ENCODE measurements around the gene YOD1.
"Not testable (repeated sequence)": the region's sequence is repeated elsewhere in the genome, so short reads cannot be mapped to it uniquely, and the experiment has no call there.

YOD1 gene

GRCh38 chr1:207047505-207047904 is 3.5 kb downstream of the YOD1 start:
- no peak overlapping the region for H3K4me3 ChIP-seq (ENCODE audit: control insufficient read depth, low read depth, low read length)
- DNase-seq (ENCODE audit: low read depth) = no peak
- no peak for TF ChIP-seq CTCF (IDR thresholded peaks at IDR 0.05; ENCODE audit: control insufficient read depth, insufficient read depth, low read depth, low read length, missing control alignments)

- DNase-seq (ENCODE audit: low read depth) = no peak
- H3K4me3 ChIP-seq (ENCODE audit: control insufficient read depth, low read depth, low read length) = no peak overlapping the region
- TF ChIP-seq CTCF (IDR thresholded peaks at IDR 0.05; ENCODE audit: control insufficient read depth, insufficient read depth, low read depth, low read length, missing control alignments) = no peak
Measured at GRCh38 chr1:207045453-207045852, 5.6 kb downstream of the YOD1 start.

- not testable (repeated sequence) for H3K4me3 ChIP-seq (ENCODE audit: control insufficient read depth, low read depth, low read length); DNase-seq (ENCODE audit: low read depth)
Measured at GRCh38 chr1:207041397-207041796, 9.6 kb downstream of the YOD1 start.

DNA sequence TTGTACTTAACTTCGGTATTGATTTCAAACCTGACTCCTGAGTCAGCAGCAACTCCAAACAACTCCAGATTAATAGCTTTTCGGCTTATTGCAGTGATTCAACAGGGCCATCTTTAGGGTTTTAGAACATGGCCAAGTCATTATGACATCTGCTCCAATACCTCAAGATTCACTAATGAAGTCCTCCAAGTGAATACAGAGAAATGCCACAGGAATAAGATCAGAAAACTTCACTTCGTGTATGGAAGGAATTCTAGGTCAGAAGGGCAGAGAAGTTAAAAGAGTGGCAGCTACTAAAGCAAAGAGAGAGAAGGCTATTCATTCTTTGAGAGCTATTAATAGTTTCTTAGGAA is 10.9 kb downstream of the YOD1 start:
- H3K4me3 ChIP-seq (ENCODE audit: control insufficient read depth, low read depth, low read length) = no peak overlapping the region
- peak; percentile 41 for DNase-seq (ENCODE audit: low read depth)
- no peak for TF ChIP-seq CTCF (IDR thresholded peaks at IDR 0.05; ENCODE audit: control insufficient read depth, insufficient read depth, low read depth, low read length, missing control alignments)

GRCh38 chr1:207039380-207040180 is 11.4 kb downstream of the YOD1 start:
- DNase-seq (ENCODE audit: low read depth) = no peak
- no peak overlapping the region for H3K4me3 ChIP-seq (ENCODE audit: control insufficient read depth, low read depth, low read length)
- no peak for TF ChIP-seq CTCF (IDR thresholded peaks at IDR 0.05; ENCODE audit: control insufficient read depth, insufficient read depth, low read depth, low read length, missing control alignments)

GRCh38 chr1:207036865-207037264 is 14.1 kb downstream of the YOD1 start:
- TF ChIP-seq CTCF (IDR thresholded peaks at IDR 0.05; ENCODE audit: control insufficient read depth, insufficient read depth, low read depth, low read length, missing control alignments) = no peak
- DNase-seq (ENCODE audit: low read depth) = no peak
- H3K4me3 ChIP-seq (ENCODE audit: control insufficient read depth, low read depth, low read length) = no peak overlapping the region

DNA sequence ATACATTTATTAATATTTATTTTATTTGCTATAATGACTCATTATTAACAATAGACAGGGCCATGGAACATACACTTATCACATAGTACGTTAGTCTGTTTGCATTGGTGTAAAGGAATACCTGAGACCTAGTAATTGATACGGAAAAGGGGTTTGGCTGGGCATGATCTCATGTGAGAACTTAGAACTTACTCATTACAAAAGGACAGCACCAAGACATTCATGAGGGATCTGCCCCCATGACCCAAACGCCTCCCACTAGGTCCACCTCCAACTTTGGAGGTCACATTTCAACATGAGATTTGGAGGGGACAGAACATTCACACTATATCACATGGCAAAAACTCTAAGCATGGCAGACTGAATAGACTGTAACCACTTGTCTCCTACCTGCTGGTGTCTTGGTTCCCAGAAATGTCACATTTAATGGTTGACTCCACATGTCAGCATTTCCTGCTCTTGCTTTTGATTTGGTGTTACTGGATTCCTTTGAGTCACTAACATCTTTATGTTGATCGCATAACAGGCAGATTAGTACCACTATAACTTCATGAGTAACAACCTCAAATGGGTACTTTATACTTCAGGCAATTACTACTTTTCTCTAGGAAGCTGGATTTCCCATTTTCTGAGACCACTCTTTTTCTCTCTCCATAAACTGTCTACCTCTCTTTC is 15.0 kb downstream of the YOD1 start:
- TF ChIP-seq CTCF (IDR thresholded peaks at IDR 0.05; ENCODE audit: control insufficient read depth, insufficient read depth, low read depth, low read length, missing control alignments) = no peak
- H3K4me3 ChIP-seq (ENCODE audit: control insufficient read depth, low read depth, low read length) = no peak overlapping the region
- DNase-seq (ENCODE audit: low read depth) = no peak
